A549 (cell line): ENCODE measurements around the gene TMCO6. TPM values are rescaled to one million over a fixed set of nuclear protein-coding genes. Genes with fewer than 3 reads are reported as not detected.
A peak's percentile ranks its signal among the peaks of the same experiment; 100 is the strongest.

Source experiments
- ATAC-seq, 2 experiments: fragments of 200-7000 bp in 1 of 2; fragments of >200 bp in 1 of 2; cut with Nextera tagmentation in 1 of 2; cut with Tn5 transposase in 1 of 2; 3 replicates each; pipeline versions ENCODE4 v1.8.0 to v1.9.1; 2018 to 2020; ENCODE audit warnings: mild to moderate bottlenecking in 1 of 2, moderate library complexity in 1 of 2
- CTCF ChIA-PET: fragments of 300-600 bp; sonication (Branson Sonifier 250); formaldehyde crosslinking; extraction: SDS; loops from one replicate; lab custom pipeline; 2021; ENCODE audit warnings: antibody characterized with exemption, inconsistent platforms; lab: Yijun Ruan, JAX
- POLR2A ChIA-PET: fragments of 350-600 bp; formaldehyde crosslinking; extraction: SDS; loops from one replicate; lab custom pipeline; 2021; ENCODE audit warnings: antibody characterized with exemption, inconsistent platforms; lab: Yijun Ruan, JAX
- DNase-seq, 2 experiments: peaks; one replicate each; pipeline versions ENCODE4 v3.0.0 to v3.0.0-alpha.2; 2011 to 2016; ENCODE audit warnings: low read depth in 1 of 2, low spot score in 1 of 2
- FAIRE-seq: peaks from 2 replicates; lab custom pipeline; 2011; peaks lifted over from hg19 to GRCh38; lab: Jason Lieb, UNC
- H3K27ac ChIP-seq, 2 experiments: fragments of >200 bp; sonication (Bioruptor Twin); formaldehyde crosslinking; 3 replicates each; pipeline ENCODE4 v1.5.1; 2016 to 2017
- H3K4me1 ChIP-seq: fragments of >200 bp; sonication (Bioruptor Twin); formaldehyde crosslinking; 3 replicates; pipeline ENCODE4 v1.6.1; 2016
- H3K4me2 ChIP-seq: fragments of >200 bp; sonication (Bioruptor Twin); formaldehyde crosslinking; 3 replicates; pipeline ENCODE4 v1.6.1; 2016
- H3K4me3 ChIP-seq: fragments of >200 bp; sonication (Bioruptor Twin); formaldehyde crosslinking; 3 replicates; pipeline ENCODE4 v1.5.1; 2016
- H3K9me3 ChIP-seq: fragments of >200 bp; sonication (Bioruptor Twin); formaldehyde crosslinking; 3 replicates; pipeline ENCODE4 v1.6.1; 2016
- BHLHE40 ChIP-seq: IDR thresholded peaks from 2 replicates; pipeline ENCODE4 v1.6.1; 2012; ENCODE audit warnings: low read depth, low read length, inconsistent platforms
- CHD2 ChIP-seq: fragments of 150-350 bp; IDR thresholded peaks from 2 replicates; pipeline ENCODE4 v1.6.1; 2014; ENCODE audit warnings: low read length; ENCODE audit not compliant: partially characterized antibody
- CTCF ChIP-seq: fragments of >200 bp; sonication (Bioruptor Twin); formaldehyde crosslinking; IDR thresholded peaks from 3 replicates; pipeline ENCODE4 v1.5.1; 2016
- EHF ChIP-seq: fragments of 250-450 bp; sonication (Bioruptor Pico); IDR thresholded peaks from 2 replicates; pipeline ENCODE4 v1.5.0; 2020; ENCODE audit warnings: mild to moderate bottlenecking
- ELK1 ChIP-seq: fragments of 150-350 bp; IDR thresholded peaks from 2 replicates; pipeline ENCODE4 v1.6.1; 2014; ENCODE audit warnings: low read depth, mild to moderate bottlenecking, low read length
- EP300 ChIP-seq, 2 experiments: fragments of >200 bp; sonication (Bioruptor Twin); formaldehyde crosslinking; IDR thresholded peaks; 2 replicates in 1 of 2; 3 replicates in 1 of 2; pipeline ENCODE4 v1.6.1; 2016 to 2017
- FOXS1 ChIP-seq: fragments of 250-450 bp; sonication (Bioruptor Pico); IDR thresholded peaks from 2 replicates; pipeline ENCODE4 v1.5.0; 2020; ENCODE audit warnings: mild to moderate bottlenecking, moderate library complexity
- GATA3 ChIP-seq: IDR thresholded peaks from 2 replicates; pipeline ENCODE4 v1.6.1; 2012; ENCODE audit warnings: borderline replicate concordance
- HMGXB4 ChIP-seq: fragments of 250-450 bp; sonication (Bioruptor Pico); IDR thresholded peaks from 2 replicates; pipeline ENCODE4 v1.5.0; 2021; ENCODE audit warnings: mild to moderate bottlenecking, moderate library complexity, borderline replicate concordance
- JUNB ChIP-seq: fragments of >200 bp; sonication (Bioruptor Twin); formaldehyde crosslinking; IDR thresholded peaks from 2 replicates; pipeline ENCODE4 v1.6.1; 2016
- KDM1A ChIP-seq: fragments of 200-600 bp; sonication (generic); IDR thresholded peaks from 2 replicates; pipeline ENCODE4 v1.6.1; 2016; ENCODE audit warnings: low read depth, mild to moderate bottlenecking
- MAFK ChIP-seq: fragments of 450-650 bp; IDR thresholded peaks from 2 replicates; pipeline ENCODE4 v1.6.1; 2014; ENCODE audit not compliant: partially characterized antibody
- MAX ChIP-seq: IDR thresholded peaks from 2 replicates; pipeline ENCODE4 v1.6.1; 2012
- POLR2AphosphoS2 ChIP-seq: conservative IDR thresholded peaks from 2 replicates; pipeline ENCODE4 v1.6.1; 2012; ENCODE audit warnings: low read length, improper control_type of control experiment, inconsistent platforms
- RAD21 ChIP-seq, 2 experiments: fragments of >200 bp in 1 of 2; sonication (Bioruptor Twin) in 1 of 2; formaldehyde crosslinking in 1 of 2; IDR thresholded peaks in 1 of 2; conservative IDR thresholded peaks in 1 of 2; 2 replicates in 1 of 2; 3 replicates in 1 of 2; pipeline ENCODE4 v1.6.1; 2012 to 2018; ENCODE audit warnings: inconsistent platforms in 1 of 2
- RCOR1 ChIP-seq: fragments of 150-350 bp; IDR thresholded peaks from 2 replicates; pipeline ENCODE4 v1.6.1; 2014; ENCODE audit warnings: antibody characterized with exemption, low read length, low read depth
- SMC3 ChIP-seq: fragments of >200 bp; sonication (Bioruptor Twin); formaldehyde crosslinking; IDR thresholded peaks from 3 replicates; pipeline ENCODE4 v1.6.1; 2018; ENCODE audit warnings: inconsistent platforms
- SREBF2 ChIP-seq: fragments of 450-650 bp; IDR thresholded peaks from 2 replicates; pipeline ENCODE4 v1.6.1; 2014; ENCODE audit warnings: mild to moderate bottlenecking, moderate library complexity
- TFCP2L1 ChIP-seq: fragments of 250-450 bp; sonication (Bioruptor Pico); IDR thresholded peaks from 2 replicates; pipeline ENCODE4 v1.5.0; 2021; ENCODE audit warnings: mild to moderate bottlenecking
- ZFP36 ChIP-seq: fragments of 450-650 bp; IDR thresholded peaks from 2 replicates; pipeline ENCODE4 v1.6.1; 2014; ENCODE audit warnings: borderline replicate concordance; ENCODE audit not compliant: partially characterized antibody
- WGBS: methylation state at CpG from one replicate; pipeline ENCODE4 v1.1.6; 2017; ENCODE audit errors: missing lambda C conversion rate; 5-methylcytosine and 5-hydroxymethylcytosine counted together
- polyA plus RNA-seq, 4 experiments: library from polyadenylated mRNA; depleted of rRNA in 3 of 4; stranded (reverse); fragments of >200 nt; fragmentation: RNase III in 1 of 4; extraction: RNeasy Plus Mini Kit Qiagen cat#74134 plus additional on column Dnase treatment in 1 of 4; gene quantifications; 2 replicates in 3 of 4; 3 replicates in 1 of 4; pipeline ENCODE4 v1.2.3, GENCODE V29; 2011 to 2017

The TMCO6 gene
- polyA plus RNA-seq, 2 of the 4 experiments (the other 2 are of a cell fraction) = 11.8 to 16.1 TPM

- POLR2A ChIA-PET = interaction anchor here (2.7 kb wide), 1 partner anchor 12 kb away, joined by 13 read pairs; the partner anchor contains the start of genes IK and NDUFA2
- no peak for FAIRE-seq
Observed at GRCh38 chr5:140635291-140636257, 3.7 kb upstream of the TMCO6 start.

GRCh38 chr5:140637371-140638100 lies 1.7 kb upstream of the TMCO6 start:
- ChIA-PET CTCF (interaction anchor here (1.4 to 1.7 kb wide), 2 partner anchors 47 to 90 kb away, joined by 3 to 6 read pairs; partner anchors contain the start of gene EIF4EBP3), POLR2A (interaction anchor here (2.4 kb wide), 1 partner anchor 10 kb away, joined by 12 read pairs; the partner anchor contains the start of genes IK and NDUFA2)
- DNase-seq (no peak), ATAC-seq (no peak), FAIRE-seq (no peak)
- Histone ChIP-seq H3K4me3 (no peak overlapping the region), H3K4me2 (no peak overlapping the region), H3K27ac (no peak overlapping the region), H3K4me1 (peaks cover 40% of the 10 kb centered on the region), H3K9me3 (no peaks in the 10 kb centered on the region)
- TF ChIP-seq HMGXB4 (CRISPR knock-in tag) (no peak), ELK1 (no peak), ZFP36 (no peak), CHD2 (no peak), SREBF2 (no peak), FOXS1 (no peak), GATA3 (no peak), CTCF (no peak), POLR2AphosphoS2 (no peak), RCOR1 (no peak), SMC3 (no peak)
- WGBS = 91% methylated on average over 10 of the region's 10 CpGs

More at GRCh38 chr5:140635291-140636257, 3.7 kb upstream of the TMCO6 start:
- 92% methylated on average over 8 of the region's 8 CpGs for WGBS
- ATAC-seq = no peak
- H3K4me1 ChIP-seq = peaks cover 42% of the 10 kb centered on the region
- no peaks in the 10 kb centered on the region for H3K9me3 ChIP-seq
- peak overlapping the region in 1 of 2 experiments; percentile 83; a peak in 2 of 6 replicates for H3K27ac ChIP-seq
- H3K4me3 ChIP-seq = no peak overlapping the region
- no peak for TF ChIP-seq EHF
- no peak for TF ChIP-seq RAD21 (conservative IDR thresholded peaks at IDR 0.05 in 1 of 2, IDR thresholded peaks at IDR 0.05 in 1 of 2)
- TF ChIP-seq KDM1A = no peak
- no peak for TF ChIP-seq TFCP2L1
- no peak for TF ChIP-seq CTCF
- TF ChIP-seq MAFK = no peak
- no peak for TF ChIP-seq EP300 (IDR thresholded peaks at IDR 0.05)
- TF ChIP-seq MAX = no peak
- TF ChIP-seq JUNB = no peak
- no peak for TF ChIP-seq BHLHE40
- TF ChIP-seq, all 56 proteins: peak for 0
- CTCF ChIA-PET = interaction anchor here (0.7 to 3.9 kb wide), 12 partner anchors 10 to 396 kb away, joined by 3 to 21 read pairs (median 4); partner anchors contain the start of gene EIF4EBP3
- no peak for DNase-seq
- H3K4me2 ChIP-seq = no peak overlapping the region
